Esophagus muscularis mucosa (tissue), 4 donors: ENCODE data around the gene POLR2C. TPM values are rescaled to one million over a fixed set of nuclear protein-coding genes. Genes with fewer than 3 reads are reported as not detected.
"Not testable (repeated sequence)": the region's sequence is repeated elsewhere in the genome, so short reads cannot be mapped to it uniquely, and the experiment has no call there.

ENCODE experiments used
- DNase-seq: peaks from one replicate; pipeline ENCODE4 v3.0.0-alpha.2; 2017; ENCODE audit errors: extremely low spot score
- H3K27ac ChIP-seq, 4 donors: fragments of 200-600 bp; sonication (generic); replicated peaks in 1 of 4; 1 replicate in 3 of 4; 2 replicates in 1 of 4; pipeline ENCODE4 v1.5.1; 2016 to 2019; ENCODE audit warnings: mild to moderate bottlenecking in 1 of 4
- H3K27me3 ChIP-seq, 4 donors: fragments of 200-600 bp; sonication (generic); one replicate each; pipeline versions ENCODE4 v1.5.1 to v1.6.0; 2016 to 2019
- H3K36me3 ChIP-seq, 4 donors: fragments of 200-600 bp; sonication (generic); one replicate each; pipeline ENCODE4 v1.5.1; 2016 to 2019
- H3K4me1 ChIP-seq, 4 donors: fragments of 200-600 bp; sonication (generic); one replicate each; pipeline ENCODE4 v1.5.1; 2016 to 2019
- H3K4me3 ChIP-seq, 4 donors: fragments of 200-600 bp; sonication (generic); 1 replicate in 2 of 4; 2 replicates in 2 of 4; pipeline ENCODE4 v1.5.1; 2016 to 2019; ENCODE audit warnings: mild to moderate bottlenecking in 4 of 4, moderate library complexity in 1 of 4
- H3K9me3 ChIP-seq, 4 donors: fragments of 200-600 bp; sonication (generic); 1 replicate in 3 of 4; 2 replicates in 1 of 4; pipeline ENCODE4 v1.5.1; 2016 to 2019
- EP300 ChIP-seq: sonication (generic); formaldehyde crosslinking; IDR thresholded peaks from one replicate; pipeline ENCODE4 v1.6.1; 2017; ENCODE audit warnings: antibody characterized with exemption
- POLR2A ChIP-seq: fragments of 450-650 bp; IDR thresholded peaks from one replicate; pipeline ENCODE4 v1.6.1; 2017; ENCODE audit warnings: antibody characterized with exemption, moderate library complexity, mild to moderate bottlenecking, low read depth
- POLR2AphosphoS5 ChIP-seq, 2 donors: sonication (generic); formaldehyde crosslinking; IDR thresholded peaks; one replicate each; pipeline ENCODE4 v1.6.1; 2017; ENCODE audit warnings: antibody characterized with exemption in 2 of 2
- whole genome bisulfite sequencing: methylation state at CpG from one replicate; pipeline ENCODE4 v1.1.5; 2018; 5-methylcytosine and 5-hydroxymethylcytosine counted together
- intact Hi-C: fragments of 100-400 bp; cut with DNase I; formaldehyde crosslinking; loops from one replicate; pipeline ENCODE4 v1.15.1; 2023
- total RNA-seq, 4 donors: library from RNA; depleted of rRNA; stranded (reverse); fragments of >200 nt; gene quantifications; one replicate each; pipeline versions ENCODE4 v1.1.0 to v1.2.1, GENCODE V29; 2016
- TF ChIP-seq, protein P1 (sequence below), 3 experiments: fragments of 200-600 bp in 2 of 3; fragments of 450-650 bp in 1 of 3; sonication (generic) in 2 of 3; IDR thresholded peaks; one replicate each; pipeline ENCODE4 v1.5.1; 2017 to 2019; ENCODE audit warnings: antibody characterized with exemption in 3 of 3, mild to moderate bottlenecking in 2 of 3, moderate library complexity in 1 of 3

POLR2C gene
- total RNA-seq, 4 donors from 2014 or later, result 95.5 to 154 (median 107) TPM

DNA sequence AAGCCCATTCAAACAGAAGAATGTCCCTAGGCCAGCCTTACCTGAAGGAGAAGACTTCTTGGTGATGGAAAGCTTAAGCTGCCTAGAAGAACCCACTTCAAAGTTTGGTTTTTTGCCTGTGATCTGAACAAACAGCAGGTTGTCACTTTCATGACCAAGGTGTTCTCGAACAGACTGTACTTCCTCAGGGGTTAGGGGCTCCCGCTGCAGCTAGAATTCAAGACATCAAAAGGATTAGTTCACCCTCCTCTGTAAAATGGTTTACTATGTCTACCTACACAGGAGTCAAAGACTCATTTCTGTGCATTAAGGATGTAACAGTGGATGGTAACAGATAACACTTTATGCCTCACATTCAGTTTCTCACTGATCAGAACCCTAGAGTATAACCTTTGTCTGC is 28.5 kb upstream of the POLR2C start:
- TF ChIP-seq POLR2A (no peak), EP300 (no peak), POLR2AphosphoS5 (IDR thresholded peaks at IDR 0.05) (no peak)
- TF ChIP-seq, protein P1, sequence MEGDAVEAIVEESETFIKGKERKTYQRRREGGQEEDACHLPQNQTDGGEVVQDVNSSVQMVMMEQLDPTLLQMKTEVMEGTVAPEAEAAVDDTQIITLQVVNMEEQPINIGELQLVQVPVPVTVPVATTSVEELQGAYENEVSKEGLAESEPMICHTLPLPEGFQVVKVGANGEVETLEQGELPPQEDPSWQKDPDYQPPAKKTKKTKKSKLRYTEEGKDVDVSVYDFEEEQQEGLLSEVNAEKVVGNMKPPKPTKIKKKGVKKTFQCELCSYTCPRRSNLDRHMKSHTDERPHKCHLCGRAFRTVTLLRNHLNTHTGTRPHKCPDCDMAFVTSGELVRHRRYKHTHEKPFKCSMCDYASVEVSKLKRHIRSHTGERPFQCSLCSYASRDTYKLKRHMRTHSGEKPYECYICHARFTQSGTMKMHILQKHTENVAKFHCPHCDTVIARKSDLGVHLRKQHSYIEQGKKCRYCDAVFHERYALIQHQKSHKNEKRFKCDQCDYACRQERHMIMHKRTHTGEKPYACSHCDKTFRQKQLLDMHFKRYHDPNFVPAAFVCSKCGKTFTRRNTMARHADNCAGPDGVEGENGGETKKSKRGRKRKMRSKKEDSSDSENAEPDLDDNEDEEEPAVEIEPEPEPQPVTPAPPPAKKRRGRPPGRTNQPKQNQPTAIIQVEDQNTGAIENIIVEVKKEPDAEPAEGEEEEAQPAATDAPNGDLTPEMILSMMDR (IDR thresholded peaks at IDR 0.05), result no peak
- peaks cover 77 to 100% (median 96%) of the 10 kb centered on the region in 4 donors for H3K36me3 ChIP-seq
- no peaks in the 10 kb centered on the region for H3K4me1 ChIP-seq
- H3K4me3 ChIP-seq, result no peak overlapping the region
- 94% methylated on average over 2 of the region's 2 CpGs for WGBS
- intact Hi-C loops, result no loop called here
- H3K27me3 ChIP-seq, result no peaks in the 10 kb centered on the region
- H3K9me3 ChIP-seq, result no peaks in the 10 kb centered on the region
- H3K27ac ChIP-seq, result no peak overlapping the region
- DNase-seq, result no peak

DNA sequence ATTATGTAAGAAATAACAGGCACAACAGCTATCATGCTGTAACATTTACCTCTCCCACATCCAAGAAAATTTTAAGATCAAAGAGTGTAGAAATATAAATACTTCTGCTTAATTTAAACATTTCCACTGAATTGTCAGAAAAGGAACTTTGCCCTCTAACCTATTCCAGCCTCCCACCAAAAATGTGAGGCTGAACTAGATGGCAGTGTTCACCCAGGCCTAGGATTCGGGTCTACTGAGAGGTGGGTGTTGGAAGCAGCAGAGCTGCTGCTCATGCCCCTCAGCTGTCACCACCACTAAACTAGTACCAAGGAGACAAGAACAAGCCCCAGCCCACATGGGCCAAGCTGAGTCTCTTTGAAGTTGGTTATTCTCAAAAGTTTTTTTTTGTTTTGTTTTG is 26.6 kb upstream of the POLR2C start:
- intact Hi-C loops, result no loop called here
- H3K9me3 ChIP-seq, result no peaks in the 10 kb centered on the region
- TF ChIP-seq POLR2A (no peak), EP300 (no peak), POLR2AphosphoS5 (IDR thresholded peaks at IDR 0.05) (no peak)
- TF ChIP-seq, protein P1 (IDR thresholded peaks at IDR 0.05), result no peak
- H3K27me3 ChIP-seq, result no peaks in the 10 kb centered on the region
- peaks cover 66 to 100% (median 93%) of the 10 kb centered on the region in 4 donors for H3K36me3 ChIP-seq
- 81% methylated on average over 1 of the region's 1 CpG for WGBS
- H3K27ac ChIP-seq, result no peak overlapping the region
- H3K4me1 ChIP-seq, result no peaks in the 10 kb centered on the region
- no peak overlapping the region for H3K4me3 ChIP-seq
- no peak for DNase-seq

DNA sequence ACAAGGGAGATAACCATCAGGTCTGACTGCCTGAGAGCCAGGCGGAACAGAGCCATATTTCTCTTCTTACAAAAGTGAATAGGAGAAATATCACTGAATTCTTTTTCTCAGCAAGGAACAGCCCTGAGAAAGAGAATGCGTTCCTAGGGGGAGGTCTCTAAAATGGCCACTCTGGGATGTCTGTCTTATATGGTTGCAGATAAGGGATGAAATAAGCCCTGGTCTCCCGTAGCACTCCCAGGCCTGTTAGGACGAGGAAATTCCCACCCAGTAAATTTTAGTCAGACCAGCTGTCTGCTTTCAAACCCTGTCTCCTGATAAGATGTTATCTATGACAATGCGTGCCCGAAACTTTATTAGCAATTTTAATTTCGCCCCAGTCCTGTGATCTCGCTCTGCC is 22.5 kb upstream of the POLR2C start:
- intact Hi-C loops, DNase-seq, H3K4me1 ChIP-seq, H3K27ac ChIP-seq, H3K4me3 ChIP-seq, H3K9me3 ChIP-seq, H3K27me3 ChIP-seq: not testable (repeated sequence)
- 98% methylated on average over 8 of the region's 8 CpGs for WGBS
- peaks cover 26 to 61% (median 53%) of the 10 kb centered on the region in 4 donors for H3K36me3 ChIP-seq

DNA sequence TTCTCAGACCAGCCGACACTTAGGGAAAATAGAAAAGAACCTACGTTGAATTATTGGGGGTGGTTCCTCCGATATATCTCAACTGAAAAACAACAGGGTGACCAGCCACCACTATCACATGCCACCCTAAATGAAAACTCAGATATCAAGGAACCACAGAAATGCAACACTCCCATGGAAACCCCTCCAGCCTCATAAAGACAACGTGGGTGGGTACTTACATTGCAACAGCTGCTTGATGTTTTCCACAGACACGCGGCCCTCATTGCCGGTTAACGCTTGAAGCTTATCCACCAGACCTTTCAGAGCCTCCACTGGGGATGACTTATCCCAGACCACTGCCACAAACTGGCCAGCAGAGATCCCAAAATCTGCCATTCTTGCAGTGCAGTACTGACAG is 21.9 kb upstream of the POLR2C start:
- peaks cover 22 to 55% (median 47%) of the 10 kb centered on the region in 4 donors for H3K36me3 ChIP-seq
- WGBS, result 94% methylated on average over 8 of the region's 8 CpGs
- DNase-seq, H3K4me1 ChIP-seq, H3K4me3 ChIP-seq, H3K9me3 ChIP-seq, intact Hi-C loops, H3K27me3 ChIP-seq, H3K27ac ChIP-seq: not testable (repeated sequence)

DNA sequence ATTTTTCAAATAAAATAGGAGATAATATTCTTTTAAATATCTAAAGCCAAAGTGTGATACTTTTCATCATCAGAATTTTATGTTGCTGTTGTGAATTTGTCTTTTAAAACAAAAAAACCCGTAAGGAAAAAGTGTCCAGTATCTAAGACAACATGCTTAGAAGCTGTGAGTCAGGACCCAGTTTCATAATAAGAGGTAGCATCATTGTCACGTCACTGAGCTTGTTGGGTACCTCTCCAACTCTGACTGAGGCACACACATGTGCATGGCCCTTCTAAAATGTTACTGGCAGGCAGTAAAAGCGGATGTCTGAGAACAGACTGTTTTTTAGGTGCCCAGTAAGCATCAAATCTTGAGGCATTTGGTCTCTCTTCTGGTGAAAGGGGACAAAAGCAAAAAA is 17.8 kb upstream of the POLR2C start:
- 75% methylated on average over 3 of the region's 3 CpGs for WGBS
- Histone ChIP-seq H3K9me3 (no peaks in the 10 kb centered on the region), H3K27me3 (no peaks in the 10 kb centered on the region), H3K4me3 (no peak overlapping the region), H3K36me3 (peaks cover 0 to 14% (median 8%) of the 10 kb centered on the region in 4 donors), H3K4me1 (peaks cover 29 to 39% (median 34%) of the 10 kb centered on the region in 4 donors), H3K27ac (no peak overlapping the region)
- TF ChIP-seq, protein P1 (IDR thresholded peaks at IDR 0.05), result no peak
- TF ChIP-seq POLR2A (no peak), EP300 (no peak), POLR2AphosphoS5 (IDR thresholded peaks at IDR 0.05) (no peak)
- intact Hi-C loops, result no loop called here
- DNase-seq, result no peak

DNA sequence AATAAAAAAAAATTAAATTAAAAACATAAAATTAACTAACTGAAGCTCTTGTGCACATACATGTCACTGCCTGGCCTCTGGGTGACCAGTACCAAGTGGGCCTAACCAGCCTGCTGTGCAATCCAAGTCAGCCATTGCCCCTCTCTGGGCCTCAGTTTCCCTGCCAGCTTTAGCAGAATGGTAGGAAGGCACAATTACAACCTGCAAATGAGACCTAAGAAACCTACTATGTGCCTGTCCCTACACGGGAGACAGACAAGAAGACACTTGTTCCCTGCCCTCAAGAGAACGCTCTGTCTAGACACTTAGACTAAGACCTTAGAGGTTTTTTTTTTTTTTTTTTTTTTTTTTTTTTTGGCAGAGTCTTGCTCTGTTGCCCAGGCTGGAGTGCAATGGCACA is 17.0 kb upstream of the POLR2C start:
- intact Hi-C loops, result no loop called here
- TF ChIP-seq, protein P1 (IDR thresholded peaks at IDR 0.05), result no peak
- TF ChIP-seq EP300 (no peak), POLR2AphosphoS5 (IDR thresholded peaks at IDR 0.05) (no peak), POLR2A (no peak)
- Histone ChIP-seq H3K4me3 (no peak overlapping the region), H3K9me3 (no peaks in the 10 kb centered on the region), H3K27ac (no peak overlapping the region), H3K4me1 (peaks cover 29 to 43% (median 37%) of the 10 kb centered on the region in 4 donors), H3K36me3 (peaks cover 0 to 6% (median under 1%) of the 10 kb centered on the region in 4 donors), H3K27me3 (no peaks in the 10 kb centered on the region)
- no peak for DNase-seq
- WGBS, result 92% methylated on average over 2 of the region's 2 CpGs
